CD4-positive, alpha-beta T cell treated with Interleukin-15 for 1 hour (primary cell): ENCODE measurements around the gene PRDX3.

Experiments used
- DNase-seq: peaks from one replicate; pipeline ENCODE4 v3.0.0-alpha.2; 2020

PRDX3 gene

GRCh38 chr10:119118231-119118630, 60.4 kb downstream of the PRDX3 start:
- no peak for DNase-seq
